Measurements from ENCODE around the gene PTPN13.
A peak's percentile ranks its signal among the peaks of the same experiment; 100 is the strongest.

Gene PTPN13

DNA sequence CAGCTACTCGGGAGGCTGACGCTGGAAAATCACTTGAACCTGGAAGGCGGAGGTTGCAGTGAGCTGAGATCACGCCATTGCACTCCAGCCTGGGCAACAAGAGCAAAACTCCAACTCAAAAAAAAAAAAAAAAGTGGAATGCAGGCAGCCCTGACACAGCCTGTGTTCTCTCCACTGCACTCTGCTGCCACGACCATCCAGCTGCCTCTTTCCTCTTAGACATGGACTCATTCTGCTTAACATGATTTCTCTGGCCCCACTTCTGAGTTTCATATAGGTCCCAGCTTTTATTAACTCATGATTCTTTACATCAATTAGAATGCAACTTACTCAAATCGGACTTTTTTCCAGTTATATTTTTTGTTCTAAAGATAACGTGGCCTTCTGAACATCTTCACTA is 225.4 kb downstream of the PTPN13 start:
- DNase-seq = no peak

DNA sequence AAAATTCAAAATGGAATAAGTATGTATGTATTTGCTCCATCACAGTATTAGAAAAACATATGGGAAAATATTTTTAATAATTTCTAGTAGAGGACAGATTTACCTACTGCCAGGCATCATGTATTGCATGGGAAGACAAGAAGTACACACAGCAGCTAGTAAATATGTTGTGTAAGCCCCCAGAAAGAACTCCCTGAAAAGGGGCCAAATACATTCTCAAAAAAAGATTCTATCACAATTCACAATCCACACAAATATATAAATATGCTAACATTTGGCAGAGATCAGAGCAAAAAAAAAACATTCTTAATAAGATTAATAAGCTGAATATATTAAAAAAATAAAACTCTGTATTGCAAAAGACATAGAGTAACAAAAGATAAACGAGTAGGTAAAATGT is 227.0 kb downstream of the PTPN13 start:
- DNase-seq = no peak

GRCh38 chr4:86822136-86822535 is 228.0 kb downstream of the PTPN13 start:
- no peak for DNase-seq

DNA sequence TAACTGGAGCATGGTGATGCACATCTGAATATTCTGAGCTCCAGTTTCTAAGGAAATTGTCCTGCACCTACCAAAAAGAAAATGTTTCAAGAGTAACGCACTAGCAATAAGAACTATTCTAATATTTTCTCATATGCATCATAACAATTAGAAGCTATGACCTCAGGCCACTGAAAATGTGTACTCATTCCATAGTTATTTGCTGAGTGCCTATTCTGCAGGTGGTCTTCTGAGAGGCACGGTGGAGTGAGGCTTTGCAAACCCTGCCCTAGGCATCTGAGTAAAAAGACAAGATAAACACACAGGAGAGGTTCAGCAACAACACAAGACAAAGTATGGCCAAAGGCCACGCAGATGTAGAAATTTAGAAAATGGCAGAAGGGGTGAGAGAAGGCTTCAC is 231.4 kb downstream of the PTPN13 start:
- no peak for DNase-seq

DNA sequence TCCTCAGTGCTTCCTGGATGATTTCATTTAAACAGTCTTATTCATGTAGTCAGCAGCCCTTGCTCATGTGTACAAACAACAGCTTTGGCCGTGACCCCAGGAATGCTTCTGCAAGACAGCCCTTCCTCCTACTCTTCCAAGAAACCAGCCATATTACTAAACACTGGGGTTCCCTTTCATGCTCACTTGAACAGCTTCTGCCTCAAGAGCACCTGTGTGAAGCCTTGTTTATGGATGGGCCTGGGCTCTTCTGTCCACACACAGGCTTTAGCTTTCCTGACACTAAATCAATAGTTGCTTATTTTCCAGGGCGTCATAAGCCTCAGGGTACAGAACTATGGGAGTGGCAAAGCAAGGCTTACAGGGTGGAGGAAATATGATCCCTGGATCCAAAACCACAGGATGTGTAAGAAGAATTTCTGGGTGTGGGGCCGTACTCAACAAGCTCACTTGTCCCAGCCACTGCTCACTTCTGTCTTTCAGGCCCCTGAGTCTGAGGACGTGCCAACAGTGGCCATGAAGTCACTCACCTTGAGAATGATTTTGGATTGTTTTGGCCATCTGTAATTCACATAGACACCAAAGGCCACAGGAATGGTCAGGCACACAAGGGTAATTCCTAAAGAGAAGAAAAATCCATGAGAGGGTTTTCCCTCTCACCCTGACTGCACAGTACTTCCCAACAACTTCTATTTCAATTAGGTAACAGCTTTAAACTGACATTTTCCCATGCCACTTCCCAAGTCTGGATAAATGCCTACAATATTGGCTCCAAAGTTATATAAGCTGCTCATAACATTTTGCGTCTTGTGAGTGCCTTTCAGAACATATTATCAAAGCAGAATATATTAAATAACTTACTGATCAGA is 237.4 kb downstream of the PTPN13 start:
- no peak for DNase-seq

DNA sequence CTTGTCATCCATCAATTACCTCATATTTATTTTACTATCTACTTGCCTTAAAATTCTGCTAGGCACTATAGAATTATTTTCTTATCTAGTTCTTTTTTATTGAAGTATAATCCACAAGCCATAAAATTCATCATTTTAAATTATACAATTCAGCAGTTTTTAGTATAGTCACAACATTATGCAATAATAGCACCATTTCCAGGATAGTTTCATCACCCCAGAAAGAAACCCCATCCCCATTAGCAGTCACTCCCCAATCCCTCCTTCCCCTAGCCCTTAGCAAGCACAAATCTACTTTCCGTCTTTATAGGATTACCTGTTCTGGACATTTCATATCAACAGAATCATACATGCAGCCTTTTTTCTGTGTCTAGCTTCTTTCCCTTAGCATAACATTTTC is 239.5 kb downstream of the PTPN13 start:
- DNase-seq = peak; percentile 17

DNA sequence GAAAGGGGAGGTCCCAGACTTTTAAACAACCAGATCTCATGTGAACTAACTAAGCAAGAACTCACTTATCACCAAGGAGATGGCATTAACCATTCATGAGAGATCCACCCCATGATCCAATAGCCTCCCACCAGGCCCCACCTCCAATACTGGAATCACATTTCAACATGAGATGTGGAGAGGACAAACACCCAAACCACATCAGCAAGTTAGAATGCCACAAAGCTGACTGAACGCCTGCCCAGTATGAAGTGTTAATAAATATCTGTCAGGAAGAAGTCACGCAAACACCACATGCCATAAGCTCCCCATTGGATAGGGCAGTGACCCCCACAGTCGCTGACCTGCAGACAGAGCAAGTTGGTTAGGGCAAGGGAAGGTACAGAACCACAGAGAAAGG is 240.8 kb downstream of the PTPN13 start:
- no peak for DNase-seq

DNA sequence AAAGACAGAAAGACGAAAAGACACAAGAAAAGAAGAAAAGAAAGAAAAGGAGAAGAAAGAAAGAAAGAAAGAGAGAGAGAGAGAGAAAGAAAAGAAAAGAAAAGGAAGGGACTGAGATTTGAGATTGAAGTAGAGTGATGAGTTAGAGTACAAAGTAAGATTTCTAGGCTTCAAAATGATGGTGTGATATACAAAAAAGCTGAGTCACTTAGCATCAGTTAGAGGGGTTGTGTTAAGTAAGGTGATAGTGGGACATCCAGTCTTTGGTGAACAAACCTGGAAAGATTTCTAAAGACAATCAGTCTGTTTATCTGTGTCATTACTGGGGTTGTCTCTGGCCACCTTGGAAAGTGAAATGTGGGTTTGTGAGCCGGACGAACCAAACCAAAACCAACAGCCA is 241.6 kb downstream of the PTPN13 start:
- no peak for DNase-seq

DNA sequence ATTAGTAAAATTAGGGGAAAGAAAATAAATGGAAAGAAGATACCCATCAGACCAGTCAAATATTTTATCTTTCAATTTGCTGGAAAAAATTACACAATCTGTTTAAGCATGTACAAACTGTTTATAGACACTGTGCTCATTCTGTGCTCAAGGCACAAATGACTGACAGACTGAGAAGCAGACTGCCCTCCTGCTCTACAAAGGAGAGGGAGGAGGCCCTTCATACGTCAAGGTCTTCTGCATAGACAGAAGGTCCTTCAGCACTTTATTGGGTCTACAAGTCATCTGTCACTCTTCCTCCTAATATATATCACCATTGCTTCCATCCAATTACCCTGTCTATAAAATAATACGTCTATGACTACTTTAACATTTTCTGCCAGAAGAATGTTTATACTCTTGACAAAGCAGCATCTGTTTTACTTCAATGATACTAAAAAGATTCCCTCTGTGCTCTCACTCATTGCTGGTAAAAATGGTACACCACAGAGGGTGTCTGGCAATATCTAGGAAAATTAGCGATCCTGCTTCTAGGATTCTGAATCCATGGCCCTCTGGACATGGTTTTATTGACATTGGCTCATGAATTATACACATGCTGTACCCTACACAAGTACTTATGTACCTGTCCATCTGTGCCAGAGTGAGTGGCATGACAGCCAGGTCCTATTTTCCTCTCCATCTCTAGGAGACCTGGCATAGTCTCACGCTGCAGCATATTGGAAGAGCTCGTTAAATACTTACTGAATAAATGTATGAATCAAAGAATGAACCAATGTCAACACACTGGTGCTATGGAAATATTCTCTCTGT is 243.8 kb downstream of the PTPN13 start:
- DNase-seq = no peak

GRCh38 chr4:86840858-86841257 is 246.7 kb downstream of the PTPN13 start:
- no peak for DNase-seq

DNA sequence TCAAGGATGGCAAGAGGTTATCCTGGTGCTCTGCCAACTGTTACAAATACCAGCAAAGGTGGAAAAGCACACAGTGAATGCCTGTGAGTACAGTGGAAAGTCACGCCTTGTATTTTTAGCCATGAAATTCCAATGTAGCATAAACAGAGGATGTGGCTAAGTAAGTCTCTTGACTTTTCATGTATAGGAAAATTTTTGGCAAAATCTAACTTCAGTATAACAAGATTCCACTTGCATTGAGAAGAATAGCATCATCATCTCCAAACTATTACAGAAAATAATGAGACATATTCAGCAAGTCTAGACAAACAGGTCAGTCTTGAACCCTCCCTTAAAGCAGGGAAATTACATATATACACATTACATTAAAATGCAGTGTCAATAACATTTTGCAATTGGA is 247.2 kb downstream of the PTPN13 start:
- DNase-seq = no peak

DNA sequence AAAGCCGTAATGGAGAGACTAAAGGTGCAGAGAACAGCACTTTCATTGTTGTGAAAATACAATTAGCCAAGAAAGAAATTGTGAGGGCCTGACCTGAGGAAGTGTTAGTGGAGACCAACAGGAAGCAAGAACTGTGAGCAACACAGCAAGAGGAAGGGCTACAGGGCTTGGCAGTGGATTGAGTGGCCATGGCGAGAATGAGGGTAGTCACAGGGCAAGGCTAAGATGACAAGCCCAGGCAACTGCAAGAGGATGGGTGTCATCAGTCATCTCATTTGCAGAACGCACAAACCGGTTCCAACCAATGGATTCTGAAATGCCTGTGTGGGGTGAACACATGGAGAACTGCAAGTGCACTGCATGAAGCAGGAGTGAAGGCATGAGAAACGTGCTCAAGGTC is 251.5 kb downstream of the PTPN13 start:
- no peak for DNase-seq

- DNase-seq = no peak
Measured at GRCh38 chr4:86846921-86847320, 252.8 kb downstream of the PTPN13 start.

DNA sequence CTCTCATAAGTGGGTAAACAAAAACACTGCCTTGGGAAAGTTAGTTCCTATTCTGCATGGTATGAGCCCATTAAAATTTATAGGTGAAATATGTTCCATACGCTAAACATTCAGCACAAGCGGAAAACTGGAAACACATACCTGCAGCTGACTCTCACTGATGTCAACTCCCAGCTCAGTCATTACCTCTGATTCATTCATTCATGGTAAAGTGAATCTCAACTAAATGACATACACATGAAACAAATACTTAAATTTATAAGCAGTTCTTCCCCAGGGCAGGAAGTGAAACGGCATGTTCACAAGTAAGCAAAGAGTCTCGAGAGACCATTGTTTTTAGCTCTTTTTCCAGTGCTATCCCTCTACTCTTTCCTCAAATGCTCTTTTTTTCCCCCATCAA is 253.5 kb downstream of the PTPN13 start:
- DNase-seq = no peak

DNA sequence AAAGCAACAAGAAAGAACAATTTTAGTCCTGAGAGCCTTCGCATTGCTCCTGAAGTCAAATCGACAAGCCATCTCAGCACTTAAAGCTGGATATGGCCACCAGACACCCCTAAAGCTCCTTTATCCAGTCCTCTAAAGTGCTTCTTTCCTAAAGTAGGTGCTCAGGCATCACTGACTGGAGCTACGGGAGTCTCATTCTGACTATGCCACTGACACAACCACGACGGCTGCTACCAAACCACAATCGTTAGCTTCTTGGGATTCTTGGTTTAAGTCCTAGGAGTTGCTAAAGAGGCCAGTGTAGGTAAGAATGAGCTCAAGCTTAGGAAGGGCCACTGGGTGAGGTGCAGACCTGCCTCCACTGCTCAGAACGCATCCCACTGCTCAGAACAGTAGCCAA is 254.0 kb downstream of the PTPN13 start:
- DNase-seq = no peak

GRCh38 chr4:86848732-86849619 is 254.9 kb downstream of the PTPN13 start, which contains the start of gene SLC10A6:
TSS of gene SLC10A6 (minus strand) at chr4:86849384. CDS start at chr4:86849115, 269 bp downstream.
- DNase-seq = no peak

GRCh38 chr4:86853209-86853608 is 259.1 kb downstream of the PTPN13 start:
- DNase-seq = no peak

- DNase-seq = no peak
Measured at GRCh38 chr4:86855572-86855971, 261.5 kb downstream of the PTPN13 start.

- no peak for DNase-seq
Measured at GRCh38 chr4:86856896-86857295, 262.8 kb downstream of the PTPN13 start.

DNA sequence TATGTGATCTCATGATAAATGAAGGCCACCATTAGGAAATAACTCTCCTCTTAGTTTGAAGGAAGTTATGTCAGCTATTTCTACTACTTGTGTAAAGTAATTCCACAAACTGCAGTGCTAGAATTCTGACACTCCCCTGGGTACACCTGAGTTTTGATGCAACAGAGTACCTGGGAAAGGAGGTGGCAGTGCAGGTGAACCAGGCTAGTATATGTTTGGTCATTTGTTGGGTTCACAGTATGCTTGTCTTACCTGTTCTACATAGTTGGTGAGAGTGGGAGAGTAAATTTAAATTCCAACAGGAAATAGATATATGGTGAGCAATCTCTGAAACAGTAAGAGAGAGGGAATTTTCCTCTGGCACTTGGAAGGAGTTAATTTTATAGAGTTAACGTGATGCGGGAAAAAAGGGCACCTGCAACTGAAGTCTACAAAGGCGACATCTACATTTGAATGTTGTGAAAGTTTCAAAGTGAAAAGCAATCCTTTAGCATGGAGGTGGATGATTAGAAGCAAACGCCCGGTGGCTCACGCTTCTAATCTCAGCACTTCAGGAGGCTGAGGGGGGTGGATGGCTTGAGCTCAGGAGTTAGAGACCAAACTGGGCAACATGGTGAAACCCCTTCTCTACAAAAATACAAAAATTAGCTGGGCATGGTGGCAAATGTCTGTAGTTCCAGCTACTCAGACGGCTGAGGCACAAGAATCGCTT is 263.4 kb downstream of the PTPN13 start:
- DNase-seq = no peak

Data from NCI-H82 (cell line).